Measurements from ENCODE around the gene FIG4.

FIG4 gene

DNA sequence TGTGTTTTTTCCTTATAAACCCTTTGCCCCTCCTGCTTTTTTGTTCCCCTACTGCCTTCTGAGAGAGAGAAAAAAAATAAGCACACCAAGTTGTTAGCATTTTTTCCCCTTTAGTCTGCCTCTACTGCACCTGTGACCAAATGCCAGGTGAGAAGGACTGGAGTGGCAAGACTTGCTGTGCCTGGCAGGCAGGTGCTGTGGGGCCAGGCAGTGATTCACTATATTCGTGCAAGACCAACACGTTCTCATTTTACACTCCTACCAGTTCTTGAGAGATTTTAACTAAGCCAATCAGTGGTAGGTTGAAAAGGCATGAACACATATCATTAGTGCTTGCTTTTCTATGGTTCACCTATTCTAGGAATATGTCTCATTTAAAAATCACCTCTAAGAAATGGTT, 109.7 kb downstream of the FIG4 start:
- no peak overlapping the region for H3K14ac ChIP-seq (ENCODE audit: low read length)
- no peak overlapping the region for H2AFZ ChIP-seq (ENCODE audit: insufficient read depth, low read length, poor library complexity)
- no peak overlapping the region for H3K27ac ChIP-seq (ENCODE audit: low read depth, low read length)
- H3K23ac ChIP-seq (ENCODE audit: low read length), result no peak overlapping the region
- no CpG with 5 or more reads among the region's 2 CpGs for WGBS (ENCODE audit: extremely low coverage, insufficient coverage, insufficient read length)
- no peaks in the 10 kb centered on the region for H3K4me1 ChIP-seq (ENCODE audit: control insufficient read depth in 1 of 2, insufficient read depth in 2 of 2, low read length in 2 of 2)
- no peak overlapping the region for H2BK5ac ChIP-seq (ENCODE audit: low read depth, low read length, poor library complexity)
- peak in 1 of 2 donors; percentile 11 for DNase-seq
- peaks cover 2% of the 10 kb centered on the region for H3K9me3 ChIP-seq (ENCODE audit: insufficient read depth, low read depth, low read length)
- no peaks in the 10 kb centered on the region for H3K36me3 ChIP-seq (ENCODE audit: control insufficient read depth in 1 of 2, insufficient read depth in 2 of 2, low read length in 2 of 2)
- no peak overlapping the region for H3K4ac ChIP-seq (ENCODE audit: low read depth, low read length)
- no peaks in the 10 kb centered on the region for H3K79me1 ChIP-seq (ENCODE audit: low read length)
- H4K12ac ChIP-seq (ENCODE audit: low read depth, low read length), result no peak overlapping the region
- H3K4me3 ChIP-seq (ENCODE audit: low read depth, low read length), result no peak overlapping the region
- H3K27me3 ChIP-seq (ENCODE audit: insufficient read depth, low read length), result no peaks in the 10 kb centered on the region
- H3K9ac ChIP-seq (ENCODE audit: low read length), result no peak overlapping the region
- no peak overlapping the region for H4K8ac ChIP-seq (ENCODE audit: low read depth, low read length)
- no peak overlapping the region for H3K4me2 ChIP-seq (ENCODE audit: low read length)
- no peaks in the 10 kb centered on the region for H3K79me2 ChIP-seq (ENCODE audit: control insufficient read depth, insufficient read depth, low read length, poor library complexity)
- no peak overlapping the region for H2BK120ac ChIP-seq (ENCODE audit: insufficient read depth, low read length, poor library complexity)
- no peak overlapping the region for H2BK12ac ChIP-seq (ENCODE audit: low read length)
- H2AK5ac ChIP-seq (ENCODE audit: low read length), result no peak overlapping the region
- H4K91ac ChIP-seq (ENCODE audit: low read depth, low read length), result no peak overlapping the region
- no peak overlapping the region for H3K18ac ChIP-seq (ENCODE audit: low read length)

DNA sequence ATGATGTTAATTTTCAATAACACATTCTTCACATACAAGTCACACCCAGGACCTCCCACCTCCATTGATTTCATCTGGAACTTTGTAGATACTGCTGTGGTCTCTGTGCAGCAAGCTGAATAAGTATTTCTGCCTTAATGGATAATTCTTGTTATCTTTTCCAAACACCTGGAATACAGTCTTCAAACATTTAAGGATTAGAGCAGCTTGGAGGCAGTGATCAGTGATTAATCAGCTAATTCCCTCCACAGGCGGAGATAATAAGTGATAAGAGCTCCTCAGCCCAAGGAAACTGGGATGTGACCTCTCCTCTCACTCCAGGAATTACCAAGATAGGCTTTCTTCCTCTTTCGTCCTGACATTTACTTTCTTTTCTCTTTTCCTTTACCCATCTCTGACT, 110.7 kb downstream of the FIG4 start:
- H3K9me3 ChIP-seq (ENCODE audit: insufficient read depth, low read depth, low read length), result peaks cover 2% of the 10 kb centered on the region
- no peak overlapping the region for H4K91ac ChIP-seq (ENCODE audit: low read depth, low read length)
- no peaks in the 10 kb centered on the region for H3K4me1 ChIP-seq (ENCODE audit: control insufficient read depth in 1 of 2, insufficient read depth in 2 of 2, low read length in 2 of 2)
- no peaks in the 10 kb centered on the region for H3K36me3 ChIP-seq (ENCODE audit: control insufficient read depth in 1 of 2, insufficient read depth in 2 of 2, low read length in 2 of 2)
- no peak overlapping the region for H3K4me2 ChIP-seq (ENCODE audit: low read length)
- no peak for DNase-seq
- no peak overlapping the region for H4K12ac ChIP-seq (ENCODE audit: low read depth, low read length)
- H3K27ac ChIP-seq (ENCODE audit: low read depth, low read length), result no peak overlapping the region
- H3K23ac ChIP-seq (ENCODE audit: low read length), result no peak overlapping the region
- no peak overlapping the region for H3K4ac ChIP-seq (ENCODE audit: low read depth, low read length)
- H3K79me1 ChIP-seq (ENCODE audit: low read length), result no peaks in the 10 kb centered on the region
- H3K9ac ChIP-seq (ENCODE audit: low read length), result no peak overlapping the region
- no peaks in the 10 kb centered on the region for H3K79me2 ChIP-seq (ENCODE audit: control insufficient read depth, insufficient read depth, low read length, poor library complexity)
- no peak overlapping the region for H2BK12ac ChIP-seq (ENCODE audit: low read length)
- H3K27me3 ChIP-seq (ENCODE audit: insufficient read depth, low read length), result no peaks in the 10 kb centered on the region
- WGBS (ENCODE audit: extremely low coverage, insufficient coverage, insufficient read length), result no CpG with 5 or more reads among the region's 2 CpGs
- no peak overlapping the region for H3K18ac ChIP-seq (ENCODE audit: low read length)
- H3K4me3 ChIP-seq (ENCODE audit: low read depth, low read length), result no peak overlapping the region
- H2BK120ac ChIP-seq (ENCODE audit: insufficient read depth, low read length, poor library complexity), result no peak overlapping the region
- no peak overlapping the region for H2AFZ ChIP-seq (ENCODE audit: insufficient read depth, low read length, poor library complexity)
- no peak overlapping the region for H3K14ac ChIP-seq (ENCODE audit: low read length)
- no peak overlapping the region for H2BK5ac ChIP-seq (ENCODE audit: low read depth, low read length, poor library complexity)
- no peak overlapping the region for H2AK5ac ChIP-seq (ENCODE audit: low read length)
- no peak overlapping the region for H4K8ac ChIP-seq (ENCODE audit: low read depth, low read length)

DNA sequence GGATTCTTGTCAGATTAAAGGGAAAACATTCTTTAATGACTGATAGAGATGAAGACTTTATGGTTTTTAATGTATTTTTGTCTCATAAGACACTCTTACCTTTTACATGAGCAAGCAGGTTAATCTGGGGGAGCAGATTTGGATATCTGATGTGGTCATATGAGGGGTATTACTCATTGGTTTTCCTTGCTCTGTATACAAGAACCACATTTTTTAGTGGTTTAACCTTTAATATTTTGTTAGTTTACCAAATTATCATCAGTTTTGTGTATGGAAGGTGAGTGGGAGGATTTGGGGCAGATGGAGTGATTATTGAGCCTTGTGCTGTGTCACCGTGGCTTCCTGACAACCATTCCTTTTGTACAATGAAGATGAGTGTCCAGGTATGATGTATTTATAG, 112.9 kb downstream of the FIG4 start:
- Histone ChIP-seq H4K12ac (ENCODE audit: low read depth, low read length) (no peak overlapping the region), H3K27ac (ENCODE audit: low read depth, low read length) (no peak overlapping the region), H3K9ac (ENCODE audit: low read length) (no peak overlapping the region), H2BK120ac (ENCODE audit: insufficient read depth, low read length, poor library complexity) (no peak overlapping the region), H3K4me2 (ENCODE audit: low read length) (no peak overlapping the region), H3K79me2 (ENCODE audit: control insufficient read depth, insufficient read depth, low read length, poor library complexity) (no peaks in the 10 kb centered on the region), H3K23ac (ENCODE audit: low read length) (no peak overlapping the region), H2AFZ (ENCODE audit: insufficient read depth, low read length, poor library complexity) (no peak overlapping the region), H3K36me3 (ENCODE audit: control insufficient read depth in 1 of 2, insufficient read depth in 2 of 2, low read length in 2 of 2) (no peaks in the 10 kb centered on the region), H2BK5ac (ENCODE audit: low read depth, low read length, poor library complexity) (no peak overlapping the region), H3K27me3 (ENCODE audit: insufficient read depth, low read length) (no peaks in the 10 kb centered on the region), H3K9me3 (ENCODE audit: insufficient read depth, low read depth, low read length) (peaks cover 2% of the 10 kb centered on the region), H2AK5ac (ENCODE audit: low read length) (no peak overlapping the region), H3K4me1 (ENCODE audit: control insufficient read depth in 1 of 2, insufficient read depth in 2 of 2, low read length in 2 of 2) (no peaks in the 10 kb centered on the region), H4K91ac (ENCODE audit: low read depth, low read length) (no peak overlapping the region), H3K4me3 (ENCODE audit: low read depth, low read length) (no peak overlapping the region), H3K79me1 (ENCODE audit: low read length) (no peaks in the 10 kb centered on the region), H4K8ac (ENCODE audit: low read depth, low read length) (no peak overlapping the region), H3K14ac (ENCODE audit: low read length) (no peak overlapping the region), H2BK12ac (ENCODE audit: low read length) (no peak overlapping the region), H3K4ac (ENCODE audit: low read depth, low read length) (no peak overlapping the region), H3K18ac (ENCODE audit: low read length) (no peak overlapping the region)
- no peak for DNase-seq
- WGBS (ENCODE audit: extremely low coverage, insufficient coverage, insufficient read length), result no CpG with 5 or more reads among the region's 1 CpG

DNA sequence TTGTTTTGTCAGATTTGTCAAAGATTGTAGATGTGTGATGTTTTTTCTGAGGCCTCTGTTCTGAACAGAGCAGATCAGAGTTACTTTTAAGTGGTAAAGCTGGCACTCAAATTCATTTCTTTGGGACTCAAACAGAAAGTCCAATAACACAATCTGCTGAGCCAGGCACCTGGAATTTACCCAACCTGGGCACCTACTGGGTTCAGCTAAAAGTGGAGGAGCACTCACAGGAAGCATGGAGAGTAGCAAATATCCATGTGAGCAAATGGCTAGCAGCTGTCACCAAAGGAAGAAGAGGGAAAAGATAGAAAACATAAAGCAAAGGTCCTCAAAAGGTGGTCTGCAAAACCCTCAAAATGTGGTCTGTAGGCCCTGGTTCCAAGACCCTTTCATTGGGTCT, 116.8 kb downstream of the FIG4 start:
- H3K27ac ChIP-seq (ENCODE audit: low read depth, low read length), result no peak overlapping the region
- no peak overlapping the region for H4K12ac ChIP-seq (ENCODE audit: low read depth, low read length)
- H3K9ac ChIP-seq (ENCODE audit: low read length), result no peak overlapping the region
- no peak overlapping the region for H2AFZ ChIP-seq (ENCODE audit: insufficient read depth, low read length, poor library complexity)
- H2AK5ac ChIP-seq (ENCODE audit: low read length), result no peak overlapping the region
- no peaks in the 10 kb centered on the region for H3K27me3 ChIP-seq (ENCODE audit: insufficient read depth, low read length)
- no peaks in the 10 kb centered on the region for H3K4me1 ChIP-seq (ENCODE audit: control insufficient read depth in 1 of 2, insufficient read depth in 2 of 2, low read length in 2 of 2)
- no peak overlapping the region for H2BK5ac ChIP-seq (ENCODE audit: low read depth, low read length, poor library complexity)
- H3K79me1 ChIP-seq (ENCODE audit: low read length), result no peaks in the 10 kb centered on the region
- no peaks in the 10 kb centered on the region for H3K36me3 ChIP-seq (ENCODE audit: control insufficient read depth in 1 of 2, insufficient read depth in 2 of 2, low read length in 2 of 2)
- no peak overlapping the region for H4K91ac ChIP-seq (ENCODE audit: low read depth, low read length)
- no peak overlapping the region for H2BK12ac ChIP-seq (ENCODE audit: low read length)
- H3K4ac ChIP-seq (ENCODE audit: low read depth, low read length), result no peak overlapping the region
- no peak overlapping the region for H2BK120ac ChIP-seq (ENCODE audit: insufficient read depth, low read length, poor library complexity)
- H3K23ac ChIP-seq (ENCODE audit: low read length), result no peak overlapping the region
- no peak overlapping the region for H3K4me2 ChIP-seq (ENCODE audit: low read length)
- no peak overlapping the region for H3K4me3 ChIP-seq (ENCODE audit: low read depth, low read length)
- H3K14ac ChIP-seq (ENCODE audit: low read length), result no peak overlapping the region
- H4K8ac ChIP-seq (ENCODE audit: low read depth, low read length), result no peak overlapping the region
- H3K9me3 ChIP-seq (ENCODE audit: insufficient read depth, low read depth, low read length), result no peaks in the 10 kb centered on the region
- no peaks in the 10 kb centered on the region for H3K79me2 ChIP-seq (ENCODE audit: control insufficient read depth, insufficient read depth, low read length, poor library complexity)
- no peak for DNase-seq
- no peak overlapping the region for H3K18ac ChIP-seq (ENCODE audit: low read length)

DNA sequence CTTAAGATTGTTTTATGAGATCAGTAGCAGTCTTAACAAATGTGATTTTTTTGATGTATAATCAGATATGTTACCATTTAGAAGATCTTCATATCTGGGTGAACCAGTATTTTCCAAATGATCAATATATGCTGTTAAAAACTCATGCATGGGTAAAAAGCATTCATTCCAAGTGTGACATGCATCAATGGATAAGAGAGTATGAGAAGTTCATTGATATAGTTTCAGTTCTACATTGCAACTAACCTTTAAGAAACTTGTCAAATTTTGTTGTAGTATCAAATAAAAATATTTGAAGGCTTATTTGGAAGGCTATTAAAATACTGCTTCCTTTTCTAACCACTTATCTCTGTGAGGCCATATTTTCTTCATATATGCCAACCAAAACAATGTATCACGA, 117.7 kb downstream of the FIG4 start:
- H3K36me3 ChIP-seq (ENCODE audit: control insufficient read depth in 1 of 2, insufficient read depth in 2 of 2, low read length in 2 of 2), result no peaks in the 10 kb centered on the region
- no peak overlapping the region for H3K14ac ChIP-seq (ENCODE audit: low read length)
- H4K8ac ChIP-seq (ENCODE audit: low read depth, low read length), result no peak overlapping the region
- H3K79me1 ChIP-seq (ENCODE audit: low read length), result no peaks in the 10 kb centered on the region
- H3K4me2 ChIP-seq (ENCODE audit: low read length), result no peak overlapping the region
- H2AK5ac ChIP-seq (ENCODE audit: low read length), result no peak overlapping the region
- H3K4me3 ChIP-seq (ENCODE audit: low read depth, low read length), result no peak overlapping the region
- no peak overlapping the region for H3K4ac ChIP-seq (ENCODE audit: low read depth, low read length)
- H3K9ac ChIP-seq (ENCODE audit: low read length), result no peak overlapping the region
- no peak overlapping the region for H2BK120ac ChIP-seq (ENCODE audit: insufficient read depth, low read length, poor library complexity)
- H3K23ac ChIP-seq (ENCODE audit: low read length), result no peak overlapping the region
- H3K27ac ChIP-seq (ENCODE audit: low read depth, low read length), result no peak overlapping the region
- no peak overlapping the region for H4K12ac ChIP-seq (ENCODE audit: low read depth, low read length)
- H2BK12ac ChIP-seq (ENCODE audit: low read length), result no peak overlapping the region
- H3K4me1 ChIP-seq (ENCODE audit: control insufficient read depth in 1 of 2, insufficient read depth in 2 of 2, low read length in 2 of 2), result no peaks in the 10 kb centered on the region
- WGBS (ENCODE audit: extremely low coverage, insufficient coverage, insufficient read length), result no CpG with 5 or more reads among the region's 1 CpG
- no peak overlapping the region for H4K91ac ChIP-seq (ENCODE audit: low read depth, low read length)
- no peaks in the 10 kb centered on the region for H3K79me2 ChIP-seq (ENCODE audit: control insufficient read depth, insufficient read depth, low read length, poor library complexity)
- H3K9me3 ChIP-seq (ENCODE audit: insufficient read depth, low read depth, low read length), result no peaks in the 10 kb centered on the region
- no peak overlapping the region for H2BK5ac ChIP-seq (ENCODE audit: low read depth, low read length, poor library complexity)
- H3K27me3 ChIP-seq (ENCODE audit: insufficient read depth, low read length), result no peaks in the 10 kb centered on the region
- no peak overlapping the region for H2AFZ ChIP-seq (ENCODE audit: insufficient read depth, low read length, poor library complexity)
- no peak overlapping the region for H3K18ac ChIP-seq (ENCODE audit: low read length)
- no peak for DNase-seq
